Type B pancreatic cell (in vitro differentiated cells): ENCODE results near the gene CFAP43. TPM values are rescaled to one million over a fixed set of nuclear protein-coding genes. Genes with fewer than 3 reads are reported as not detected.

ENCODE experiments used
- DNase-seq: peaks from one replicate; pipeline ENCODE4 v3.0.0; 2021; ENCODE audit warnings: mixed read lengths; ENCODE audit not compliant: unreplicated experiment; ENCODE audit errors: extremely low spot score
- H3K27ac Mint-ChIP-seq: 2 replicates; pipeline ENCODE4 v1.8.0; 2021; ENCODE audit warnings: mild to moderate bottlenecking, mixed read lengths
- H3K27me3 Mint-ChIP-seq: 2 replicates; pipeline ENCODE4 v1.8.0; 2021; ENCODE audit warnings: mixed read lengths
- H3K36me3 Mint-ChIP-seq: 2 replicates; pipeline ENCODE4 v1.8.0; 2021; ENCODE audit warnings: mixed read lengths
- H3K4me1 Mint-ChIP-seq: one replicate; pipeline ENCODE4 v1.8.0; 2021; ENCODE audit warnings: mixed read lengths; ENCODE audit not compliant: unreplicated experiment
- H3K4me3 Mint-ChIP-seq: 2 replicates; pipeline ENCODE4 v1.8.0; 2021; ENCODE audit warnings: mild to moderate bottlenecking, mixed read lengths
- H3K9me3 Mint-ChIP-seq: 2 replicates; pipeline ENCODE4 v1.8.0; 2021; ENCODE audit warnings: mixed read lengths
- CTCF ChIP-seq: fragments of 200-600 bp; sonication (generic); conservative IDR thresholded peaks from 2 replicates; pipeline ENCODE4 v1.5.0; 2021; ENCODE audit warnings: antibody characterized with exemption, mild to moderate bottlenecking
- total RNA-seq: library from RNA; stranded (reverse); gene quantifications from 2 replicates; pipeline ENCODE4 v1.2.1, GENCODE V29; 2021; ENCODE audit warnings: low replicate concordance

Gene CFAP43
- total RNA-seq, 1 donor from 2014 or later, result 7.6 TPM

GRCh38 chr10:104103956-104104355 lies 128.2 kb downstream of the CFAP43 start:
- no peak for DNase-seq
- Mint-ChIP-seq H3K9me3 (no peaks in the 10 kb centered on the region), H3K4me3 (no peak overlapping the region), H3K4me1 (no peaks in the 10 kb centered on the region), H3K36me3 (no peaks in the 10 kb centered on the region), H3K27me3 (peaks cover 5% of the 10 kb centered on the region), H3K27ac (no peak overlapping the region)
- no peak for TF ChIP-seq CTCF

- Mint-ChIP-seq H3K27me3 (peaks cover 5% of the 10 kb centered on the region), H3K4me1 (no peaks in the 10 kb centered on the region), H3K9me3 (no peaks in the 10 kb centered on the region), H3K27ac (no peak overlapping the region), H3K4me3 (no peak overlapping the region), H3K36me3 (no peaks in the 10 kb centered on the region)
- no peak for TF ChIP-seq CTCF
- DNase-seq, result no peak
Measured at GRCh38 chr10:104101902-104102301, 130.3 kb downstream of the CFAP43 start.

GRCh38 chr10:104100795-104101194 lies 131.4 kb downstream of the CFAP43 start:
- no peak for TF ChIP-seq CTCF
- H3K27ac Mint-ChIP-seq, result no peak overlapping the region
- H3K36me3 Mint-ChIP-seq, result no peaks in the 10 kb centered on the region
- H3K4me1 Mint-ChIP-seq, result no peaks in the 10 kb centered on the region
- no peak for DNase-seq
- peaks cover 5% of the 10 kb centered on the region for H3K27me3 Mint-ChIP-seq
- H3K9me3 Mint-ChIP-seq, result no peaks in the 10 kb centered on the region
- no peak overlapping the region for H3K4me3 Mint-ChIP-seq

- Mint-ChIP-seq H3K9me3 (no peaks in the 10 kb centered on the region), H3K4me3 (no peak overlapping the region), H3K27ac (no peak overlapping the region), H3K4me1 (no peaks in the 10 kb centered on the region), H3K27me3 (peaks cover 5% of the 10 kb centered on the region), H3K36me3 (no peaks in the 10 kb centered on the region)
- no peak for DNase-seq
- TF ChIP-seq CTCF, result no peak
Measured at GRCh38 chr10:104099941-104100340, 132.2 kb downstream of the CFAP43 start.

GRCh38 chr10:104099269-104099668 lies 132.9 kb downstream of the CFAP43 start:
- Mint-ChIP-seq H3K4me1 (no peaks in the 10 kb centered on the region), H3K27ac (no peak overlapping the region), H3K4me3 (no peak overlapping the region), H3K27me3 (peaks cover 5% of the 10 kb centered on the region), H3K36me3 (no peaks in the 10 kb centered on the region), H3K9me3 (no peaks in the 10 kb centered on the region)
- TF ChIP-seq CTCF, result no peak
- no peak for DNase-seq

GRCh38 chr10:104098358-104098925 lies 133.7 kb downstream of the CFAP43 start:
- Mint-ChIP-seq H3K4me3 (no peak overlapping the region), H3K36me3 (no peaks in the 10 kb centered on the region), H3K27me3 (peaks cover 5% of the 10 kb centered on the region), H3K27ac (no peak overlapping the region), H3K9me3 (peaks cover 5% of the 10 kb centered on the region), H3K4me1 (no peaks in the 10 kb centered on the region)
- TF ChIP-seq CTCF, result no peak
- DNase-seq, result no peak
